H9 (cell line): ENCODE measurements around the gene OFD1. TPM values are rescaled to one million over a fixed set of nuclear protein-coding genes. Genes with fewer than 3 reads are reported as not detected.
A peak's percentile ranks its signal among the peaks of the same experiment; 100 is the strongest.

ENCODE experiments used
- DNase-seq: peaks from one replicate; pipeline ENCODE4 v3.0.0-alpha.2; 2017
- H2AFZ ChIP-seq: one replicate; pipeline ENCODE4 v1.6.1; 2013; ENCODE audit warnings: mild to moderate bottlenecking, low read length, control low read depth, moderate library complexity
- H2AK5ac ChIP-seq: 2 replicates; pipeline ENCODE4 v1.6.1; 2013; ENCODE audit warnings: low read length, control low read depth, mixed read lengths; ENCODE audit not compliant: insufficient read length
- H2BK120ac ChIP-seq: one replicate; pipeline ENCODE4 v1.6.1; 2013; ENCODE audit warnings: low read depth, mild to moderate bottlenecking, low read length, control low read depth, inconsistent platforms; ENCODE audit not compliant: poor library complexity, severe bottlenecking
- H2BK12ac ChIP-seq: 2 replicates; pipeline ENCODE4 v1.6.1; 2013; ENCODE audit warnings: low read length, control low read depth, mixed read lengths, low read depth; ENCODE audit not compliant: insufficient read length
- H2BK15ac ChIP-seq: 2 replicates; pipeline ENCODE4 v1.6.1; 2013; ENCODE audit warnings: low read depth, low read length, control low read depth
- H2BK20ac ChIP-seq: one replicate; pipeline ENCODE4 v1.6.1; 2013; ENCODE audit warnings: low read depth, mild to moderate bottlenecking, low read length, control low read depth, inconsistent platforms; ENCODE audit not compliant: poor library complexity, severe bottlenecking
- H2BK5ac ChIP-seq: 2 replicates; pipeline ENCODE4 v1.6.1; 2013; ENCODE audit warnings: low read length, control low read depth, mixed read lengths; ENCODE audit not compliant: insufficient read length
- H3K14ac ChIP-seq: 2 replicates; pipeline ENCODE4 v1.6.1; 2013; ENCODE audit warnings: low read length, control low read depth; ENCODE audit not compliant: insufficient read depth
- H3K18ac ChIP-seq: 2 replicates; pipeline ENCODE4 v1.6.1; 2013; ENCODE audit warnings: low read depth, mild to moderate bottlenecking, mixed read lengths, low read length, control low read depth; ENCODE audit not compliant: insufficient read length
- H3K23ac ChIP-seq: 2 replicates; pipeline ENCODE4 v1.6.1; 2013; ENCODE audit warnings: low read length, control low read depth, mixed read lengths, low read depth; ENCODE audit not compliant: insufficient read length
- H3K23me2 ChIP-seq: 2 replicates; pipeline ENCODE4 v1.6.1; 2013; ENCODE audit warnings: low read depth, mild to moderate bottlenecking, mixed read lengths, low read length, control low read depth; ENCODE audit not compliant: insufficient read length, poor library complexity, severe bottlenecking
- H3K27ac ChIP-seq: 2 replicates; pipeline ENCODE4 v1.5.1; 2013; ENCODE audit warnings: low read length, control low read depth, mixed read lengths, low read depth; ENCODE audit not compliant: insufficient read length
- H3K27me3 ChIP-seq: 2 replicates; pipeline ENCODE4 v1.6.1; 2013; ENCODE audit warnings: low read length, control low read depth, inconsistent platforms; ENCODE audit not compliant: insufficient read depth
- H3K4ac ChIP-seq: 2 replicates; pipeline ENCODE4 v1.6.1; 2013; ENCODE audit warnings: low read depth, mild to moderate bottlenecking, control low read depth, inconsistent platforms, low read length, moderate library complexity
- H3K4me1 ChIP-seq: 2 replicates; pipeline ENCODE4 v1.6.1; 2013; ENCODE audit warnings: low read length, control low read depth, inconsistent platforms; ENCODE audit not compliant: insufficient read depth
- H3K4me2 ChIP-seq: 2 replicates; pipeline ENCODE4 v1.6.1; 2013; ENCODE audit warnings: low read length, control low read depth, mixed read lengths; ENCODE audit not compliant: insufficient read length, insufficient read depth
- H3K56ac ChIP-seq: 2 replicates; pipeline ENCODE4 v1.6.1; 2013; ENCODE audit warnings: low read depth, mild to moderate bottlenecking, mixed read lengths, low read length, control low read depth; ENCODE audit not compliant: insufficient read length
- H3K79me1 ChIP-seq: 2 replicates; pipeline ENCODE4 v1.6.1; 2013; ENCODE audit warnings: low read depth, mild to moderate bottlenecking, moderate library complexity, low read length, control low read depth, inconsistent platforms; ENCODE audit not compliant: insufficient read depth, poor library complexity, severe bottlenecking
- H3K79me2 ChIP-seq: 2 replicates; pipeline ENCODE4 v1.6.1; 2013; ENCODE audit warnings: low read length, control low read depth, inconsistent platforms; ENCODE audit not compliant: insufficient read depth
- H3K9ac ChIP-seq: 2 replicates; pipeline ENCODE4 v1.6.1; 2013; ENCODE audit warnings: low read length, control low read depth, mixed read lengths; ENCODE audit not compliant: insufficient read length; ENCODE audit errors: extremely low read depth
- H3K9me3 ChIP-seq: one replicate; pipeline ENCODE4 v1.6.1; 2013; ENCODE audit warnings: low read depth, low read length, inconsistent platforms; ENCODE audit not compliant: control insufficient read depth
- H3T11ph ChIP-seq: one replicate; pipeline ENCODE4 v1.6.1; 2013; ENCODE audit warnings: mild to moderate bottlenecking, low read length, control low read depth, inconsistent platforms
- H4K20me1 ChIP-seq: one replicate; pipeline ENCODE4 v1.6.1; 2013; ENCODE audit not compliant: control insufficient read depth, insufficient read length, insufficient read depth
- H4K5ac ChIP-seq: 2 replicates; pipeline ENCODE4 v1.6.1; 2013; ENCODE audit warnings: low read depth, mild to moderate bottlenecking, mixed read lengths, low read length, control low read depth; ENCODE audit not compliant: insufficient read length
- H4K8ac ChIP-seq: replicated peaks from 2 replicates; pipeline ENCODE4 v1.6.1; 2013; ENCODE audit warnings: low read length, control low read depth, mixed read lengths, low read depth; ENCODE audit not compliant: insufficient read length
- H4K91ac ChIP-seq: 2 replicates; pipeline ENCODE4 v1.6.1; 2013; ENCODE audit warnings: low read depth, mild to moderate bottlenecking, moderate library complexity, mixed read lengths, low read length, control low read depth; ENCODE audit not compliant: insufficient read length
- H3K27ac Mint-ChIP-seq, 3 experiments: 2 replicates in 2 of 3; 3 replicates in 1 of 3; pipeline ENCODE4 v1.8.0; 2020 to 2021; ENCODE audit warnings: mixed read lengths in 3 of 3, mild to moderate bottlenecking in 1 of 3, moderate library complexity in 1 of 3
- H3K27me3 Mint-ChIP-seq: 2 replicates; pipeline ENCODE4 v1.8.0; 2021; ENCODE audit warnings: low read depth, mild to moderate bottlenecking, moderate library complexity, mixed read lengths
- H3K36me3 Mint-ChIP-seq, 3 experiments: 2 replicates in 2 of 3; 3 replicates in 1 of 3; pipeline ENCODE4 v1.8.0; 2020 to 2021; ENCODE audit warnings: low read depth in 3 of 3, mixed read lengths in 3 of 3; ENCODE audit not compliant: insufficient read depth in 1 of 3
- H3K4me1 Mint-ChIP-seq, 2 experiments: 2 replicates each; pipeline ENCODE4 v1.8.0; 2020; ENCODE audit warnings: mixed read lengths in 2 of 2
- H3K4me3 Mint-ChIP-seq, 2 experiments: 2 replicates in 1 of 2; 3 replicates in 1 of 2; pipeline ENCODE4 v1.8.0; 2020 to 2021; ENCODE audit warnings: mild to moderate bottlenecking in 2 of 2, mixed read lengths in 2 of 2, moderate library complexity in 1 of 2
- H3K9me3 Mint-ChIP-seq, 2 experiments: 2 replicates in 1 of 2; 3 replicates in 1 of 2; pipeline ENCODE4 v1.8.0; 2020; ENCODE audit warnings: mild to moderate bottlenecking in 2 of 2, mixed read lengths in 2 of 2, moderate library complexity in 1 of 2
- CTCF ChIP-seq: fragments of 200-600 bp; sonication (generic); conservative IDR thresholded peaks from 3 replicates; pipeline ENCODE4 v1.8.0; 2021; ENCODE audit warnings: antibody characterized with exemption, mild to moderate bottlenecking
- WGBS: extraction: QIAGEN DNeasy Blood & Tissue Kit; methylation state at CpG from one replicate; pipeline ENCODE4 v1.1.7; 2013; ENCODE audit warnings: missing lambda C conversion rate, low lambda C conversion rate, mixed read lengths; ENCODE audit not compliant: insufficient read length; ENCODE audit errors: extremely low coverage; 5-methylcytosine and 5-hydroxymethylcytosine counted together
- total RNA-seq: library from RNA; stranded (reverse); gene quantifications from 2 replicates; pipeline ENCODE4 v1.2.1, GENCODE V29; 2021

Gene OFD1
- total RNA-seq, 1 experiment from 2014 or later: 36.0 TPM

- H3K14ac ChIP-seq: no peak overlapping the region
- H4K20me1 ChIP-seq: no peaks in the 10 kb centered on the region
- no peak overlapping the region for H3K56ac ChIP-seq
- H3K9ac ChIP-seq: no peak overlapping the region
- Mint-ChIP-seq H3K4me3 (no peak overlapping the region), H3K36me3 (peaks cover 8 to 14% (median 11%) of the 10 kb centered on the region in 3 experiments), H3K27me3 (no peaks in the 10 kb centered on the region), H3K4me1 (peaks cover 32 to 44% of the 10 kb centered on the region in 2 experiments), H3K9me3 (peaks cover 19 to 36% of the 10 kb centered on the region in 2 experiments), H3K27ac (peak overlapping the region in 2 of 3 experiments; percentile 70 to 91; a peak in 3 of 7 replicates)
- WGBS: no CpG with 5 or more reads among the region's 6 CpGs
- no peak overlapping the region for H4K5ac ChIP-seq
- peak; percentile 57 for DNase-seq
- peaks cover 11% of the 10 kb centered on the region for H3K4me1 ChIP-seq
- no peak overlapping the region for H4K8ac ChIP-seq
- no peak overlapping the region for H3K4ac ChIP-seq
- no peak overlapping the region for H3K4me2 ChIP-seq
- H4K91ac ChIP-seq: no peak overlapping the region
- no peak overlapping the region for H3T11ph ChIP-seq
- no peaks in the 10 kb centered on the region for H3K9me3 ChIP-seq
- no peak overlapping the region for H2BK15ac ChIP-seq
- H3K18ac ChIP-seq: no peak overlapping the region
- H2AFZ ChIP-seq: no peak overlapping the region
- H2BK5ac ChIP-seq: no peak overlapping the region
- peak overlapping the region; percentile 36 for H3K27ac ChIP-seq
- no peaks in the 10 kb centered on the region for H3K79me1 ChIP-seq
- H2BK120ac ChIP-seq: no peak overlapping the region
- no peak overlapping the region for H2BK20ac ChIP-seq
- H2AK5ac ChIP-seq: no peak overlapping the region
- no peaks in the 10 kb centered on the region for H3K27me3 ChIP-seq
- TF ChIP-seq CTCF: no peak
- H3K79me2 ChIP-seq: peaks cover 6% of the 10 kb centered on the region; the same call in 1 of the 2 replicates
- H3K23me2 ChIP-seq: no peaks in the 10 kb centered on the region
- no peak overlapping the region for H2BK12ac ChIP-seq
- H3K23ac ChIP-seq: no peak overlapping the region
Measured at GRCh38 chrX:13803116-13803515, 68.6 kb downstream of the OFD1 start.
